Measurements from ENCODE around the gene SYT7.

The SYT7 gene

GRCh38 chr11:61528114-61528513 is 52.8 kb downstream of the SYT7 start:
- H3K4me2 ChIP-seq (ENCODE audit: low read depth, low read length) = no peak overlapping the region
- no peak for DNase-seq
- no peaks in the 10 kb centered on the region for H3K4me1 ChIP-seq (ENCODE audit: low read length)
- no peaks in the 10 kb centered on the region for H3K9me3 ChIP-seq (replicated peaks; ENCODE audit: insufficient read depth, low read length)
- H2AFZ ChIP-seq (ENCODE audit: low read length) = no peak overlapping the region
- no peak overlapping the region for H3K27ac ChIP-seq (ENCODE audit: low read length)
- H3K9ac ChIP-seq (ENCODE audit: low read length) = no peak overlapping the region
- H3K36me3 ChIP-seq (replicated peaks; ENCODE audit: insufficient read depth, low read length) = no peaks in the 10 kb centered on the region
- no peaks in the 10 kb centered on the region for H4K20me1 ChIP-seq (ENCODE audit: insufficient read depth, low read length)
- TF ChIP-seq CTCF (IDR thresholded peaks at IDR 0.05; ENCODE audit: low read length) (no peak), EZH2phosphoT487 (IDR thresholded peaks at IDR 0.05; ENCODE audit: low read length) (no peak), EZH2 (optimal IDR thresholded peaks at IDR 0.05; ENCODE audit: low read depth, low read length) (no peak)
- H3K27me3 ChIP-seq (replicated peaks; ENCODE audit: insufficient read depth, low read length) = peaks cover 98% of the 10 kb centered on the region
- no peaks in the 10 kb centered on the region for H3K9me2 ChIP-seq (replicated peaks; ENCODE audit: insufficient read depth, low read length)
- no peak overlapping the region for H3K4me3 ChIP-seq (ENCODE audit: low read length)
- H3F3A ChIP-seq (ENCODE audit: insufficient read depth, low read length) = no peaks in the 10 kb centered on the region
- no peaks in the 10 kb centered on the region for H3K79me2 ChIP-seq (ENCODE audit: low read length)

GRCh38 chr11:61526956-61527731 is 53.7 kb downstream of the SYT7 start:
- H3K4me2 ChIP-seq (ENCODE audit: low read depth, low read length) = no peak overlapping the region
- peaks cover 98% of the 10 kb centered on the region for H3K27me3 ChIP-seq (replicated peaks; ENCODE audit: insufficient read depth, low read length)
- no peak overlapping the region for H3K4me3 ChIP-seq (ENCODE audit: low read length)
- H3K9ac ChIP-seq (ENCODE audit: low read length) = no peak overlapping the region
- no peaks in the 10 kb centered on the region for H3K36me3 ChIP-seq (replicated peaks; ENCODE audit: insufficient read depth, low read length)
- H4K20me1 ChIP-seq (ENCODE audit: insufficient read depth, low read length) = no peaks in the 10 kb centered on the region
- H3K9me2 ChIP-seq (replicated peaks; ENCODE audit: insufficient read depth, low read length) = no peaks in the 10 kb centered on the region
- H3K4me1 ChIP-seq (ENCODE audit: low read length) = no peaks in the 10 kb centered on the region
- no peaks in the 10 kb centered on the region for H3F3A ChIP-seq (ENCODE audit: insufficient read depth, low read length)
- no peaks in the 10 kb centered on the region for H3K9me3 ChIP-seq (replicated peaks; ENCODE audit: insufficient read depth, low read length)
- no peak overlapping the region for H3K27ac ChIP-seq (ENCODE audit: low read length)
- TF ChIP-seq EZH2 (optimal IDR thresholded peaks at IDR 0.05; ENCODE audit: low read depth, low read length) (no peak), EZH2phosphoT487 (IDR thresholded peaks at IDR 0.05; ENCODE audit: low read length) (no peak), CTCF (IDR thresholded peaks at IDR 0.05; ENCODE audit: low read length) (no peak)
- DNase-seq = no peak
- H3K79me2 ChIP-seq (ENCODE audit: low read length) = no peaks in the 10 kb centered on the region
- H2AFZ ChIP-seq (ENCODE audit: low read length) = no peak overlapping the region

- H3K27ac ChIP-seq (ENCODE audit: low read length) = no peak overlapping the region
- H3K27me3 ChIP-seq (replicated peaks; ENCODE audit: insufficient read depth, low read length) = peaks cover 100% of the 10 kb centered on the region
- no peak for DNase-seq
- no peak overlapping the region for H3K4me2 ChIP-seq (ENCODE audit: low read depth, low read length)
- TF ChIP-seq CTCF (IDR thresholded peaks at IDR 0.05; ENCODE audit: low read length) = no peak
- no peak for TF ChIP-seq EZH2 (optimal IDR thresholded peaks at IDR 0.05; ENCODE audit: low read depth, low read length)
- no peak for TF ChIP-seq EZH2phosphoT487 (IDR thresholded peaks at IDR 0.05; ENCODE audit: low read length)
- H3K36me3 ChIP-seq (replicated peaks; ENCODE audit: insufficient read depth, low read length) = no peaks in the 10 kb centered on the region
- no peaks in the 10 kb centered on the region for H3K4me1 ChIP-seq (ENCODE audit: low read length)
- no peaks in the 10 kb centered on the region for H3K79me2 ChIP-seq (ENCODE audit: low read length)
- no peaks in the 10 kb centered on the region for H3K9me3 ChIP-seq (replicated peaks; ENCODE audit: insufficient read depth, low read length)
- no peak overlapping the region for H3K9ac ChIP-seq (ENCODE audit: low read length)
- no peaks in the 10 kb centered on the region for H3F3A ChIP-seq (ENCODE audit: insufficient read depth, low read length)
- H4K20me1 ChIP-seq (ENCODE audit: insufficient read depth, low read length) = no peaks in the 10 kb centered on the region
- no peak overlapping the region for H2AFZ ChIP-seq (ENCODE audit: low read length)
- H3K9me2 ChIP-seq (replicated peaks; ENCODE audit: insufficient read depth, low read length) = no peaks in the 10 kb centered on the region
- H3K4me3 ChIP-seq (ENCODE audit: low read length) = no peak overlapping the region
Observed at GRCh38 chr11:61526229-61526628, 54.6 kb downstream of the SYT7 start.

Data from MM.1S (cell line).